GM18508 (cell line): Measurements from ENCODE around the gene VAMP3.

Experiments used
- ATAC-seq: cut with Tn5 transposase; IDR thresholded peaks from one replicate; pipeline ENCODE4 v1.9.1; 2021; ENCODE audit warnings: moderate number of reproducible peaks; ENCODE audit not compliant: insufficient read depth, unreplicated experiment

VAMP3 gene

DNA sequence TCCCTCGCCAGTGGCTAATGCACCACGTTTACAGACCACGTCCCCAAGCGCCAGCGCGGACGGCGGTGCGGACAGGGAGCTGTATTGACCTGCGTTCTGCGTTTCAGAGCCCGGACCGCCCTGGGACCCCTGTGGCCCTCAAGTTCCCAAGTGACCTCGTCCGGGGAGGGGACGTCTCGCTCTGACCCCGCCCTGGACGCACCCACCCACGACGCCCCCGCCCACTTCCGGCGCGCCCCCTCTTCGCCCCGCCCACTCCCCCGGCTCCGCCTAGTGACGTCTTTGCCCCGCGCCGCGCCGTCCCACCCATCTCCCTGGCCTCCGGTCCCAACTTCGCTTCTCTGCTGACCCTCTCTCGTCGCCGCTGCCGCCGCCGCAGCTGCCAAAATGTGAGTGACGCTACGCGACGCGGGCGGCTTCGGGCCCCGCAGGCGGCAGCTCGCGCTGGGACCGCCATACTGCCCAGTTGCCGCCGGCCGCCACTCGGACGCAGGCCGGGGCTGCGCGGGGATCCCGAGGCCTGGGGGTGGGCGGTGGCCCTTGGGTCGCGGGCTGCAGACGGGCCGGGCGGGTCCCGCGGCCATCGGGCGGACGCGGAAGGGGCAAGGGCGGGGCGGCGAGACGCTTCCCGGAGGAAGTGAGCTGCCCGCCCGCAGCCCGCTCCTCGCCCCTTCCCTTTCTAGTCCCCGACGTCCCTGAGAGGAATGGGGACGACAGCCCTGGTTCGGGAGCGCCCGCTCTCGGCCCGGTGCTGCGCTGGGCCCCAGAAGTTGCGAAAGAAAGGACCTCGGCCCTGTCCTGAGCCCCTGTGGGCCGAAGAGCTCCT is at the start of gene VAMP3:
TSS of gene VAMP3 (plus strand) at position 300 of the 826 bp plus-strand sequence. CDS start at position 388, 88 bp downstream.
- no peak for ATAC-seq

GRCh38 chr1:7721940-7722669 is 49.0 kb upstream of the VAMP3 start:
- no peak for ATAC-seq

- ATAC-seq: no peak
Observed at GRCh38 chr1:7722670-7723012, 48.5 kb upstream of the VAMP3 start.

DNA sequence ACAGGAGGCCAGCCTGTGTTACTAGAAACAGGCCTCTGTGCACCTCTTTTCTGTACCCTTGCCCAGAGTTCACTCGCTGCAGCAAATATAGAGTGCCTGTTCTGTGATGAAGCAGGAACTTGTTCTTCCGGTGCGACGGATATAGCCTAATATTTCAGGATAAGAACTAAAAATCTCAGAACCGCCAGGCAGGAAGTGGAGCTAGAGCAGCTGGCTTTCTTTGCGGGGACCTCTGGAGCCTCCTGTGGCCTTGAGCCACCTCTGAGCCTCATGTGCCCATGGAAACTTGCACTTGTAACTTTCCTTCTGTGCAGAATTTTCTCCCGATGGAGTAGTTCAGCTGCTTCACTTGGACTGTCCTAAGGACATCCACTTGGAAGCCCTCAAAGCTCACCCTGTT is 44.5 kb upstream of the VAMP3 start:
- no peak for ATAC-seq

DNA sequence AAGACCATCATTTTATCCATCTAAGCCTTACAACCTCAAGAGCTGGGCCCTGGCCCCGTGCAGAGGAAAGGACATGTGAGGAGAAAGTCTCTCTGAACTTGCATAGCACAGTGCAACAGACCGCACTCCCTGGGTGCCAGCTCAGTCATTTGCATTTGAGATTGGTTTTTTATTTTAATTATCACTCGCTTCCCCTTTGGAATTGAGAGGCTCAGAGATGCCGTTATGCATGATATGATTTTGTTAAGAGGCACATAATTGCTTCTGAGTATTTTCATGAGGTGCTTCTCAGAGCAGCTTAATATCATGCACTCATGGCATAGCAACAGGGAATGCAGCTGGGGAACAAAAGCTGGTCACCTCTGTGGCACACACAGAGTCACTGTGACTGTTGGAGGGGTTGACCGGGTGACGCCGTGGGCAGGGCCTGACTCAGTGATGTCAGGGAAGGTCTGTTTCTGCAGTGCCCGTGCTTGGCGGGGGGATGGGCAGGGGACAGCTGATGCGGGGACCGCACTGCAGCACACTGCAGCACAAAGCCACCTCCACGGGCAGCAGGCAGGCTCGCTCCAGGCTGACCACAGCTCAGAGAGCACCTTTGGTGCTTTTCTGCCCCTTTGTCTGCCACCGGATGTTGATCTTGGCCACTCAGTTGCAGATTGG is 43.2 kb upstream of the VAMP3 start:
- no peak for ATAC-seq

DNA sequence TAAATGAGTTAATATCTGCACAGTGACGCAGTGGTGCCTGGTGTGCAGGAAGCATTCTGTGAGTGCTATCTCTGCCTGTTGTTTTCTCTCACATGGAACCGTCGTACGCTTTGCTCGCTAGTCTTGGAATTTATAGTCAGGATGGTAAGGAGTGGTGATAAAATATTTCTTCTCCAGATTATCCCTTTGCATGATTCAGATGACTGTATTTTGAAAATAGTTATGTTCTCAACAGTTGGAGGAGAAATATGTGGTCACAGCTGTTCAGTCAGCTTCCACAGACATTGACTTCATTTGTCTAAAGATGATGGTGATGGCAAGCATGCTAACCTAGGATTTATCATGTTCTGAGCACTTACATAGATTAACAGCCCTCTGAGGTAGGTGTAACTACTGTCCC is 41.3 kb upstream of the VAMP3 start:
- no peak for ATAC-seq

DNA sequence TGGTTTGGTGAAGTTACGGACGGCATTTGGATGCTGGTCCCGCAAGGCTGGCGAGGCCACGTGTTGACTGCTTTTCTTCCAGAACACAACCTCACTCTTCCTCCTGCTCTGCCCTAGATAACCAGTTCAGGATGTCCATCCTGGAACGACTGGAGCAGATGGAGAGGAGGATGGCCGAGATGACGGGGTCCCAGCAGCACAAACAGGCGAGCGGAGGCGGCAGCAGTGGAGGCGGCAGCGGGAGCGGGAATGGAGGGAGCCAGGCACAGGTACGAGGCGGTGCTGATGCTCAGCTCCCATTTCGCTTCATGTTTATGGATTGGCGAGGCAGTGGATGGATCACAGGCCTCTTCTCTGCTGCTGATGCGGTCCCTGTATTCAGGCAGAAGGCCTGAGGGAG is 38.8 kb upstream of the VAMP3 start:
- ATAC-seq: no peak

DNA sequence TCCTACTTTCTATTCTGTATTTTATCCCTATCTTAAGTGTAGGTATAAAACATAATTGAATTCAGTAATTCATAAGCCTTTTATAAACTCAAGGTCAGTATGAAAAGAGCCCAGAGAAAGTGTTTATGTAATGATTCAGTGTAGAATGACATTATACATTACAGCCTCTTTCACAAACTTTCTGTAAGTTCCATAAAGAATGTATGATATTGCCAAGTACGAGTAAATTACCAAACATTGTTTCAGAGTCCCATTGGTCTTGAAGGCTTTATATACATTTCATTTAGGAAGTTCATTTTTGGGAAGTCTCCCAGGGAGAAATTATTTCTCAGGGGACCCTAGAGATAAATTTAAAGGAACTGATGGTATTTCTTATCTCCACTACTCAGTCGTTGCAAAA is 37.8 kb upstream of the VAMP3 start:
- ATAC-seq: no peak

DNA sequence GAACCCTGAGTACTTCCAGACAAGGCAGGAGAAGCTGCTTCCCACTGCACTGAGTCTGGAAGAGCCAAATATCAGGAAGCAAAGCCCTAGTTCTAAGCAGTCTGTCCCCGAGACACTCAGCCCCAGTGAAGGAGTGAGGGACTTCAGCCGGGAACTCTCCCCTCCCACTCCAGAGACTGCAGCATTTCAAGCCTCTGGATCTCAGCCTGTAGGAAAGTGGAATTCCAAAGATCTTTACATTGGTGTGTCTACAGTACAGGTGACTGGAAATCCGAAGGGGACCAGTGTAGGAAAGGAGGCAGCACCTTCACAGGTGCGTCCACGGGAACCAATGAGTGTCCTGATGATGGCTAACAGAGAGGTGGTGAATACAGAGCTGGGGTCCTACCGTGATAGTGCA is 33.1 kb upstream of the VAMP3 start:
- no peak for ATAC-seq

GRCh38 chr1:7743346-7743745 is 27.8 kb upstream of the VAMP3 start:
- no peak for ATAC-seq

- no peak for ATAC-seq
Observed at GRCh38 chr1:7744882-7745281, 26.2 kb upstream of the VAMP3 start.

DNA sequence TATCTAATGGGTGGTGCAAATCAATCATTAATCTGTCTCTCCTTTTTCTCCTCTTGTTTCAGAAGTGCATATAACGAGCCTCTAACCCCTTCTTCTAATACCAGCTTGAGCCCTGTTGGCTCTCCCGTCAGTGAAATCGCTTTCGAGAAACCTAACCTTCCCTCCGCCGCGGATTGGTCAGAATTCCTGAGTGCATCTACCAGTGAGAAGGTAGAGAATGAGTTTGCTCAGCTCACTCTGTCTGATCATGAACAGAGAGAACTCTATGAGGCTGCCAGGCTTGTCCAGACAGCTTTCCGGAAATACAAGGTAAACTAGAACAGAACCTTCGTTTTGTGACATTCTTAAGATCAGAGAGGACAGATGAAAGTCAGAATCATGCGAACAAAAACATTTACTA is 25.3 kb upstream of the VAMP3 start:
- no peak for ATAC-seq

GRCh38 chr1:7747605-7748004 is 23.5 kb upstream of the VAMP3 start:
- ATAC-seq: no peak

GRCh38 chr1:7749126-7749525 is 22.0 kb upstream of the VAMP3 start:
- ATAC-seq: no peak

- no peak for ATAC-seq
Observed at GRCh38 chr1:7751174-7751573, 19.9 kb upstream of the VAMP3 start.

- ATAC-seq: no peak
Observed at GRCh38 chr1:7752512-7753417, 18.3 kb upstream of the VAMP3 start.

GRCh38 chr1:7753641-7754040 is 17.5 kb upstream of the VAMP3 start:
- no peak for ATAC-seq

- ATAC-seq: no peak
Observed at GRCh38 chr1:7754234-7754633, 16.9 kb upstream of the VAMP3 start.

DNA sequence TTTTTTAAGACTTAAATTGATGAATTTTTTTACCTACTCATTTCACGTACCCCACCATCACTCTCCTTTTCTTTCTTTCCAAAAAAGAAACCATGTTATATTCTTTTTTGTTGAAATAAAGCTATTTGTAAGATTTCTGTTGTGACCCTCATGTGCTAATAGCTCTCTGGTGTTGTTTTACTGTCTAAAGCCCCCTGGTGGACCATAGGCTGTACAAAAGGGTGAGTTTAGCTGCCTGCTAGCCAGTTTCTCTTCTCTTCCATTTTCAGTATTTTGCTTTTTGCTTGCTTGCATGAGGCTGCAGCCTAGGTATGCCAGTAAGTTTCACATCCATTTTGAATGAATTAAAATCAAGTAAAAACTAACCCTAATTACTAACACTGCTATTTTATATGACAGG is 15.6 kb upstream of the VAMP3 start:
- ATAC-seq: no peak

DNA sequence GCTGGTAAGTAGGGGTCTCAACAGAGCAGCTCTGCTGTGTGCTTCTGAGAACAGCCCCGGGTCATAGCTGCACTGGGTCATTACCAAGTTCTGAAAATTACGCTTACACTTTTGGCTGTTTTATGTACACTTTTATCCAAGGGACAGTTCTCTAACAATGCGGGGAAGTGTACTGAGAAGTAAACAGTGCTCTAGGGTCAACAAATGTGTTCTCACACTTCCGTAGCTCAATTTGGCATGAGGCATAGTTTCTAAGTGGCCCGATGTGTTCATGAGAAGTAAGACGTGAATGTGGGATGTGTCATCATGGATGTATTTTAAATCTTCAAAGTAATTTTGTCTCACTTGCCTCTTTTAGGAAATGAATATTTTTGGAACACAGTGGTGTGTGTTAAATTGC is 10.9 kb upstream of the VAMP3 start:
- ATAC-seq: no peak
